ENCODE data around the gene ADGRD1.
"Not testable (repeated sequence)": the region's sequence is repeated elsewhere in the genome, so short reads cannot be mapped to it uniquely, and the experiment has no call there.

ADGRD1 gene

GRCh38 chr12:130988261-130988660 is 34.6 kb downstream of the ADGRD1 start:
- Histone ChIP-seq H3K9me3 (ENCODE audit: low read depth, low read length) (no peaks in the 10 kb centered on the region), H3K27ac (no peak overlapping the region), H3K9ac (ENCODE audit: insufficient read length) (no peak overlapping the region), H3K4me3 (no peak overlapping the region), H3K36me3 (ENCODE audit: insufficient read depth, low read length) (no peaks in the 10 kb centered on the region)
- DNase-seq (ENCODE audit: low read depth, low spot score), result no peak
- TF ChIP-seq FOXP2 (optimal IDR thresholded peaks at IDR 0.05; ENCODE audit: control extremely low read depth, extremely low read length, insufficient read depth), result no peak
- TF ChIP-seq POLR2AphosphoS5 (IDR thresholded peaks at IDR 0.05; ENCODE audit: borderline replicate concordance, low read depth, low read length), result no peak
- TF ChIP-seq EZH2 (IDR thresholded peaks at IDR 0.05), result no peak

GRCh38 chr12:130988751-130989150 is 35.0 kb downstream of the ADGRD1 start:
- TF ChIP-seq EZH2 (IDR thresholded peaks at IDR 0.05), result no peak
- no peak for TF ChIP-seq FOXP2 (optimal IDR thresholded peaks at IDR 0.05; ENCODE audit: control extremely low read depth, extremely low read length, insufficient read depth)
- no peak for TF ChIP-seq POLR2AphosphoS5 (IDR thresholded peaks at IDR 0.05; ENCODE audit: borderline replicate concordance, low read depth, low read length)
- no peaks in the 10 kb centered on the region for H3K9me3 ChIP-seq (ENCODE audit: low read depth, low read length)
- DNase-seq (ENCODE audit: low read depth, low spot score), result no peak

GRCh38 chr12:130989391-130989790 is 35.7 kb downstream of the ADGRD1 start:
- H3K4me3 ChIP-seq, result no peak overlapping the region
- no peaks in the 10 kb centered on the region for H3K36me3 ChIP-seq (ENCODE audit: insufficient read depth, low read length)
- no peaks in the 10 kb centered on the region for H3K9me3 ChIP-seq (ENCODE audit: low read depth, low read length)
- TF ChIP-seq FOXP2 (optimal IDR thresholded peaks at IDR 0.05; ENCODE audit: control extremely low read depth, extremely low read length, insufficient read depth), result no peak
- no peak for TF ChIP-seq EZH2 (IDR thresholded peaks at IDR 0.05)
- no peak for TF ChIP-seq POLR2AphosphoS5 (IDR thresholded peaks at IDR 0.05; ENCODE audit: borderline replicate concordance, low read depth, low read length)
- no peak overlapping the region for H3K9ac ChIP-seq (ENCODE audit: insufficient read length)
- DNase-seq (ENCODE audit: low read depth, low spot score), result no peak
- H3K27ac ChIP-seq, result no peak overlapping the region

More at GRCh38 chr12:130988751-130989150, 35.0 kb downstream of the ADGRD1 start:
- Histone ChIP-seq H3K9ac (ENCODE audit: insufficient read length) (no peak overlapping the region), H3K36me3 (ENCODE audit: insufficient read depth, low read length) (no peaks in the 10 kb centered on the region), H3K27ac (no peak overlapping the region), H3K4me3 (no peak overlapping the region)

GRCh38 chr12:130990034-130990433 is 36.3 kb downstream of the ADGRD1 start:
- Histone ChIP-seq H3K36me3 (ENCODE audit: insufficient read depth, low read length) (no peaks in the 10 kb centered on the region), H3K9ac (ENCODE audit: insufficient read length) (no peak overlapping the region), H3K27ac (no peak overlapping the region), H3K4me3 (no peak overlapping the region), H3K9me3 (ENCODE audit: low read depth, low read length) (no peaks in the 10 kb centered on the region)
- no peak for TF ChIP-seq FOXP2 (optimal IDR thresholded peaks at IDR 0.05; ENCODE audit: control extremely low read depth, extremely low read length, insufficient read depth)
- TF ChIP-seq POLR2AphosphoS5 (IDR thresholded peaks at IDR 0.05; ENCODE audit: borderline replicate concordance, low read depth, low read length), result no peak
- no peak for DNase-seq (ENCODE audit: low read depth, low spot score)

GRCh38 chr12:130992448-130992847 is 38.7 kb downstream of the ADGRD1 start:
- Histone ChIP-seq H3K36me3 (ENCODE audit: insufficient read depth, low read length) (no peaks in the 10 kb centered on the region), H3K27ac (no peak overlapping the region), H3K4me3 (no peak overlapping the region), H3K9me3 (ENCODE audit: low read depth, low read length) (no peaks in the 10 kb centered on the region), H3K9ac (ENCODE audit: insufficient read length) (no peak overlapping the region)
- DNase-seq (ENCODE audit: low read depth, low spot score), result no peak
- no peak for TF ChIP-seq POLR2AphosphoS5 (IDR thresholded peaks at IDR 0.05; ENCODE audit: borderline replicate concordance, low read depth, low read length)
- no peak for TF ChIP-seq EZH2 (IDR thresholded peaks at IDR 0.05)
- TF ChIP-seq FOXP2 (optimal IDR thresholded peaks at IDR 0.05; ENCODE audit: control extremely low read depth, extremely low read length, insufficient read depth), result no peak

GRCh38 chr12:130992979-130993538 is 39.4 kb downstream of the ADGRD1 start:
- Histone ChIP-seq H3K27ac (no peak overlapping the region), H3K9ac (ENCODE audit: insufficient read length) (no peak overlapping the region), H3K36me3 (ENCODE audit: insufficient read depth, low read length) (no peaks in the 10 kb centered on the region), H3K4me3 (no peak overlapping the region), H3K9me3 (ENCODE audit: low read depth, low read length) (no peaks in the 10 kb centered on the region)
- DNase-seq (ENCODE audit: low read depth, low spot score), result no peak
- TF ChIP-seq POLR2AphosphoS5 (IDR thresholded peaks at IDR 0.05; ENCODE audit: borderline replicate concordance, low read depth, low read length), result no peak

- DNase-seq (ENCODE audit: low read depth, low spot score), result no peak
- Histone ChIP-seq H3K9ac (ENCODE audit: insufficient read length) (no peak overlapping the region), H3K36me3 (ENCODE audit: insufficient read depth, low read length) (no peaks in the 10 kb centered on the region), H3K9me3 (ENCODE audit: low read depth, low read length) (no peaks in the 10 kb centered on the region), H3K27ac (no peak overlapping the region), H3K4me3 (no peak overlapping the region)
- TF ChIP-seq POLR2AphosphoS5 (IDR thresholded peaks at IDR 0.05; ENCODE audit: borderline replicate concordance, low read depth, low read length) (no peak), EZH2 (IDR thresholded peaks at IDR 0.05) (no peak)
These were observed 40.3 kb downstream of the ADGRD1 start for GRCh38 chr12:130993759-130994670.

- Histone ChIP-seq H3K4me3 (no peak overlapping the region), H3K36me3 (ENCODE audit: insufficient read depth, low read length) (no peaks in the 10 kb centered on the region), H3K9ac (ENCODE audit: insufficient read length) (no peak overlapping the region), H3K9me3 (ENCODE audit: low read depth, low read length) (no peaks in the 10 kb centered on the region), H3K27ac (no peak overlapping the region)
- DNase-seq (ENCODE audit: low read depth, low spot score), result no peak
- TF ChIP-seq POLR2AphosphoS5 (IDR thresholded peaks at IDR 0.05; ENCODE audit: borderline replicate concordance, low read depth, low read length) (no peak), EZH2 (IDR thresholded peaks at IDR 0.05) (no peak), FOXP2 (optimal IDR thresholded peaks at IDR 0.05; ENCODE audit: control extremely low read depth, extremely low read length, insufficient read depth) (no peak)
These were observed 41.2 kb downstream of the ADGRD1 start for GRCh38 chr12:130994821-130995375.

- not testable (repeated sequence) for H3K9me3 ChIP-seq (ENCODE audit: low read depth, low read length); H3K27ac ChIP-seq; DNase-seq (ENCODE audit: low read depth, low spot score); H3K4me3 ChIP-seq; H3K36me3 ChIP-seq (ENCODE audit: insufficient read depth, low read length); H3K9ac ChIP-seq (ENCODE audit: insufficient read length)
These were observed 41.8 kb downstream of the ADGRD1 start for GRCh38 chr12:130995386-130995969.

Data from SK-N-MC (cell line).